GM12891 (cell line): ENCODE measurements around the gene USP4.

Source experiments
- POLR2A ChIP-seq: IDR thresholded peaks from 2 replicates; pipeline ENCODE4 v1.6.1; 2011; ENCODE audit warnings: low read depth, low read length, control low read depth
- SPI1 ChIP-seq: IDR thresholded peaks from 2 replicates; pipeline ENCODE4 v1.6.1; 2011; ENCODE audit warnings: low read depth, low read length, control low read depth

GRCh38 chr3:49358884-49359225 is 19.0 kb upstream of the USP4 start:
- TF ChIP-seq SPI1 (no peak), POLR2A (no peak)
